HT1080 (cell line): ENCODE measurements around the gene PVALEF. TPM values are rescaled to one million over a fixed set of nuclear protein-coding genes. Genes with fewer than 3 reads are reported as not detected.
"Not testable (repeated sequence)": the region's sequence is repeated elsewhere in the genome, so short reads cannot be mapped to it uniquely, and the experiment has no call there.

Source experiments
- DNase-seq: peaks from one replicate; pipeline ENCODE4 v3.0.0-alpha.2; 2015; ENCODE audit warnings: low read depth
- total RNA-seq: library from RNA; depleted of rRNA; stranded (reverse); fragments of >200 nt; shearing (Covaris generic); gene quantifications from 2 replicates; pipeline ENCODE4 v1.2.3, GENCODE V29; 2014

The PVALEF gene
- total RNA-seq, 1 experiment from 2014 or later: not detected

DNA sequence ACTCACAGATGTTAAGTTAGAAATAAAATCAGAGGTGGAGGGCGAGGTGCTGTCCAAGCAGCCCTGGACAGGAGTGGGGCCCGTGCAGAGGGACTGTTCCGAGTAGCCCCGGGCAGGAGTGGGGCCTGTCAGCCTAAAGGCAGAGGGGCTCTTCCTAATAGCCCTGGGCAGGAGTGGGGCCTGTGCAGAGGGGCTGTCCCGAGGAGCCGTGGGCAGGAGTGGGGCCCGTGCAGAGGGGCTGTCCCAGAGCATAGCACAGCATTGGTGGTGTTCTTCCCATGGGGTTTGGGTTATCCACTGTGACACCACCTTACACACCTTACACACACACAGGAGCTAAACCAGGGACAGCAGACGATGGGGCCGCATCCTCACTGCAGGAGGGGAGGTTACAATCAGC is 47.1 kb downstream of the PVALEF start:
- DNase-seq: no peak

DNA sequence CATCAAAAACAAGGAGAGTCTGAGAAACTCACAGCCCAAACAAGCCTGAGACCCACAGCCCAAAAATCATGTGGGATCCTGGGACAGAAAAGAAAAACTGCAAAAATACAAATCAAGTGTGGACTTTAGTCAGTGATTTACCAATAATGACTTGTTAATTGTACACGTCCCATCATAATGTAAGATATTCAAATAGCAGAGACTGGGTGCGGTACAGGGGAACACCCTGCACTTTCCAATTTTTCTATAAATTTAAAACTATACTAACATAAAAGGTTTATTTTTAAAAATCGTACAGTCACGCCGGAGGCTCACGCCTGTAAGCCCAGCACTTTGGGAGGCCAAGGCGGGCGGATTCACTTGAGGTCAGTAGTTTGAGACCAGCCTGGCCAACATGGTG is 48.7 kb downstream of the PVALEF start:
- no peak for DNase-seq

DNA sequence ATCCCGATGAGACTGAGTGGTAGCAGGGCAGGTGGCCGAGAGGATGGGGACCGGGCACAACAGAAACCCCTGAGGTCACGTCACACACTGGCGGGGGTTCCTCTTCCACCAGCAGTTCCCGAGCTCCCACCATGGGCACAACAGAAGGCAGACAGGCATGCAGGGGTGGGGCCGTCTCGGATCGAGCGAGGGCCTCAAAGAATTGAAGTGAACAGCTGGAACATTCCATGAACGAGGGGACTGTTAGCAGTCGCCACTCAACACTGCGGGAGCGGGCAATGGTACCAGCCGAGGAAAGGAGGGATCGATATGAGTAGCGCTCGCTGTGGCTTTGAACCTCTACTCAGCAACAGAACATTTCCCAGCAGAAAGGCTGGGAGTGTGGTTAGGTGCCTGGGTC is 52.2 kb downstream of the PVALEF start:
- DNase-seq: no peak

DNA sequence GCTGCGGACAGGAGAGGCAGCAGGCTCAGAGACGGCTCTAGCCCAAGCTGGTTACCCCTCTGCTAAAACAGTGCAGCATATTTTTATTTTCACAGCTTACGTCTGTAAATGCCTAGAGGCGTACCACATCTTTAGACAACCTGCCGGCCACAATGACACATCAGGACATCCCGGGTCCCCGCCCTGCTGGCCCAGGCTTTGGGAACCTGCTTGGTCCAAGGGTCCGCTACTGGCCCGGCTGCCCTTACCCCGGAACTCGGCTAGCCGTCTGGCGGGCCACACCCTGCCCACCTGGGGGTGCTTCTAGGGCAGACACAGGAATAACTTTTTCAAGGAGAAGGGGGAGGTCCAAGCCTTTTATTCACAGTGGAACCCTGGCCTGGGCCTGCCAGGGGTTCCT is 53.2 kb downstream of the PVALEF start:
- DNase-seq: no peak

DNA sequence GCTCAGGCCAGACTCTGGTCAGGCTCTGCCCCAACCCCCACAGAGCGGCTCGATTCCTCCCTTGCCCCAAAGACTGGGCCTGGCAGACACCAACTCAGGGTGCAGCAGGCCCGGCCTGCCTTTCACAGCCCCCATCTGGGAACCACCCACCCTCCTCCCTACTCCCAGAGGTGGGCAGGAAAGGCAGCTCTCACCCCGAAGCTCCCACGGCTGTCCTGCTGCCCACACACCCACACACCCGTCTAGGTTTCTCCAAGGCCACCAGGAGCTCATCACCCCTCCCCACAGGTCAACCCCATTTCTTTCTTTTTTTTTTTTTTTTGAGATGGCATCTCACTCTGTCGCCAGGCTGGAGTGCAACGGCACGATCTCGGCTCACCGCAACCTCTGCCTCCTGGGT is 53.7 kb downstream of the PVALEF start:
- no peak for DNase-seq

DNA sequence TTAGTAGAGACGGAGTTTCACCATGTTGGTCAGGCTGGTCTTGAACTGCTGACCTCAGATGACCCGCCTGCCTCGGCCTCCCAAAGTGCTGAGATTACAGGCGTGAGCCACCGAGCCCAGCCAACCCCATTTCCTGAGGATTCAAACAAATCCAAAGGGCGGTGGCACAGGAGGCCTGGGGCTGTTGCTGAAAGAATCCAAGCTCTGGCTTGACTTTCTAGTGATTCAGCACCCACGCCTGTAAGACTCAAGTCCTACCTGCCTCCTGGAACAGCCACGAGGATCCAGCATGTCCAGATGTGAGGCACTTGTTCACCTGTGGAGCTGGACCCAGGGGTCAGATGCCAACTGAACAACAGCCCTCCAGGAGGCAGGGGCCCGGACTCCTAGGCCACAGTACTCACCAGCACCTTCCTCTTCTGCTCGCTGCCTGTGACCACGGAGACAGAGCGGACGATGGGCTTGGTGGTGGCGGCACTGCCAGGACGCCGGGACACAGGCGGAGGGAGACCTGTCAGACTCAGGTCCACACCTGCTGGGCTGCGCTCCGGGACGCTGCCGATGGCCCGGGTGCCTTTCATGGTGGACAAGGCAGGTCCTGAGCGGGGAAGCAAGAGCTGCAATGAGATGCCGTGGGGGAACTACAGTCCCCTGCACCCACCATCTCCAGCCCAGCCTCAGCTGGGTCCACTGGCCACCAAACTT is 54.3 kb downstream of the PVALEF start:
- no peak for DNase-seq

DNA sequence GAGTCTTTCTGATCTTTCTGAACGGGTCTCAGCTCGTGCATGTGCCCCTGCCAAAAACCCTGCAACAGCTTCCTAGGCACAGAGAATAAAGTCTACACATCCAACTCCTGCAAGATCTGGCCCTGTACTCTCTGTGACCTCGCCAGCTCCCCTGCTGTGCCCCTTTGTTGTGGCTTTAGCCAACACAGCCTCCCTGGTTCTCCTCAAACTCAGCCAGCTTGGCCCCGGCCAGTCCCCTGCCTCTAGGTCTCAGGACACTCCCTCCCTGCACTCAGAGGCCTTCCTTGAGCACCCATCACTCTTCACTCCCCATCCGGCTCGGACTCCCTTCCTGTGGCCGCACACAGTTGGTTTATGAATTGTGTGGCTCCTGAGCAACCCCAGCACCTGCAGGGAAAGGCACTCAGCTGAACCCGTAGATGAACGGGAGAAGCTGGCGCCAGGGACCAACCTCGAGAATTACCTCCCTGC is 56.1 kb downstream of the PVALEF start:
- DNase-seq: no peak

DNA sequence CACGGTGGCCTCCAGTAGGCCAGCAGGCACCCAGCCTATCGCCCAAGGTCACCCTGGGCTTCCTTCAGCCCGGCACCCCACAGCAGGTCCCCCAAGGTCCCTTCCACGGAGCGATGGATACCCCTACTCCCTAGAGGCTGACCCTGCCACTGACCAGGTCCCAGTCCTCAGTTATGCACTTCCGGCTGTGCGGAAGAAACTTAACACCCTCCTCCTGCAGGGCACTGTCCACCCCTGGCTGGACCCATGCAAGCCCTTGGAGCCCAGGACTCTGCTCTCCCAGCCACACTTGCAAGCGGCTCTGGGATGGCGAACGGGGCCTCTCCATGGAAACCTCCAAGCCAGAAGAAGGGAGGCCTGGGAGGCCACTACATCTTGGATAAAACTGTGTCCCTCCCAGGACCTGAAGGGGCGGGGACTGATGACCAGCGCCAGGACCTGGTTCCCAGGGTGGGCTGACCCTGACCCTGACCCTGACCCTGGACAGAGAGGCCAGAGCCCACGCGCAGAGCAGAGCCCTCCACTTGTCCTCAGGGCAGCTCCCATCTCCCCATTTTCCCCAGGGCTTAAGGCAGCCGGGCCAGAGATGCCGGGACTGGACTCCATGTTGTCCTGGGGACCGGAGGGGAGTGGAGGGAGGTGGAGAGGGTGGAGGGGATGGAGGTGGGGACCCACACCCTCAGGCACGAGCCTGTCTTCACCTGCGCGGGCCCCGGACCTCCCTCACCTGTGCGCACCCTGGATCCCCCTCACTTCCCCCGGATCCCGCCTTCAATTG is 56.7 kb downstream of the PVALEF start:
- DNase-seq: no peak

DNA sequence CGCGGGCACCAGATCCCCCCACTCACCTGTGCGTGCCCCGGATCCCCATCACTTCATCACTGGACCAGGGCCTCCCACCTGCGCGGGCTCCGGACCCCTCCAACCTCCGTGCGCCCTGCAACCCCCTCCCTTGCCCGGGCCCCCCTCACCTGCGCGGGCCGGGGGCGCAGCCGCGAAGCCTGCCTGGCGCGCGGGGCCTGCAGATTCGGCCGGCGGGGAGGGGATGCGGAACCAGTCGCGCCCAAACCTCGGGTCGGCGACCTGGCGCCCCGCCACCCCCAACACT is 57.3 kb downstream of the PVALEF start:
- DNase-seq: no peak

DNA sequence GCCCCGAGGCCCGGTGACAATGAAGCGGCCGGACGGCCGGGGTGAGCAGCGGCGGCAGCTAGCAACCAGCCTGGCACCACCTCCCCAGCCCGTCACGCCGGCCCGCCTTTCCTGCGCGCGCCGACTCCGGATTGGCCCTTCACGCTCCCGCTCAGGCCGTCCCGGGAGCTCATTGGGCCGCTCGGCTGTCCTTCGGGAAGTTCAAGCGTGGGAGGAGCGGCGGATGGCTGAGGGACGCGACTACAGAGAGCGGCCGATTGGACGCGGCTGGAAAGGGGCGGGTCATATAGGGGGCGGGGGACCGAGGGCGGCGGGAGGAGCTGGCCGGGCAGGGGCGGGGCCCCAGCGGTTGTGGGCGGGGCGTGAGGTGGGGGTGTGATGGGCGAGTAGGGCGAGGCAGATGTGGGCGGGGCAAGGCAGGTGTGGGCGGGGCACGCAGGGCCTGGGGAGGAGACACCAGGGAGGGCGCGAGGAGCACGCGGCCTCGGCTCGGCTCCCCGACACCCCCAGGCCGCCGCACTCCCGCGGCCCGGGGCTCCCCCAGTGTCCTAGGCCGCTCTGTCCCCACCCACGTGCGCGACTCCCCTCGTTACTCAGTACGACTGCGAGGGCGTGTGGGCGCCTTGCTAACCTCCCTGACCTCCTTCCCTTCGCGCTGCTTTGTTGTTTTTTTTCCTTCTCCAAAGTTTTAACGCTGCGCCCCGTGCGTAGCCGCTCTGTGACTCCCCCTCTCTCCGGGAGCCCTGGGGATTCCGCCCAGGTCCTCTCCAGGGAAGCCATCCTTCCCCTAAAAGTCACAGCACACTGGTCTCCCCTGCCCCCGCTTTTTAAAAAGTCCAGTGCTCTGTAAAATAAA is 57.8 kb downstream of the PVALEF start, which contains the start of gene CEP131:
TSS of gene CEP131 (minus strand) at position 60 of the 856 bp plus-strand sequence. CDS start 2,909 bp downstream, outside the sequence.
- peak; percentile 95 for DNase-seq

DNA sequence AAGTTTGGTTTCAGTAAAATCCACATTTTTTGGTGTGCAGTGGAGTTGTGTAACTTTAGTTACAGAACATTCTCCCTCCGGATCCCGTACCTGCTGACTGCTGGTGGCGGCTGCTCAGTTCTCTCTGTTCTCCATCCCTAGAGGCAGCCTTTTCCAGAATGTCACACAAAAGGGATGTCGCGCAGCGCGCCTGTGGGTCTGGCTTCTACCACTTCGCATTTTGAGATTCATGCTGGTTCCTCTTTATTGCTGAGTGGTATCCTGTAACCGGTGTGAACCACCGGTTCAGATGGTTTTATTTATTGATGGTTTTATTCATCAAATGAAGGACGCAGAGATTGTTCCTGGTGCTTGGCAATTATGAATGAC is 58.4 kb downstream of the PVALEF start:
- no peak for DNase-seq

DNA sequence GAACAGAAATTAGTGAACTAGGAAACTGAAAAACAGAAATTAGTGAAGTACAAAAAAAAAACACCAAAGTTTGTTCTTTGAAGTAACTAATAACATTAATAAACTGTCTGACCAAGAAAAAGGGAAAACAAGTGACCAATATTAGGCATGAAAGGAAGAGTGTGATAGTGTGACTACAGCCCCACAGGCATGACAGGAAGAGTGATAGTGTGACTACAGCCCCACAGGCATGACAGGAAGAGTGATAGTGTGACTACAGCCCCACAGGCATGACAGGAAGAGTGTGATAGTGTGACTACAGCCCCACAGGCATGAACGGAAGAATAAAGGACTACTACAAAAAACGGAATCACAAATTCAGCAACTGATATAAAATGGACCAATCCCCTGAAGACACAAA is 62.3 kb downstream of the PVALEF start:
- DNase-seq: not testable (repeated sequence)

DNA sequence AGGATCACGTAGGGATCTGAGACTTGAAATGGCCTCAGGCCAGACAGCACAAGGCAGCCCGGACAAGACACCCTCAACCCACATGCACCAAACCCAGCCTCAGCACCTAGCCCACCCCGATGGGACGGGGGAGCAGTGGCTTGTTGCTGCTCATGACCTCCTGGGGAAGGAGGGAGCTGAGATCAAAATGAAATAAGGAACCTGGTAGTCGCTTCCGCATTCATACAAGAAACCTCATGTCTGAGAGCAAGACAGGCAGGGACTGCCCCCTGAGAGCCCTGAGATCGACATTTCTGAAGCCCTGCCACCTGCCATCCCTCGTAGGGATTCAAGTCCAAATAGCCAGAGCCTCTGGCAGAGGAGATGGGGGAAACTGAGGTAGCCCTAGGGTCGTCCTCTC is 63.1 kb downstream of the PVALEF start:
- DNase-seq: no peak

DNA sequence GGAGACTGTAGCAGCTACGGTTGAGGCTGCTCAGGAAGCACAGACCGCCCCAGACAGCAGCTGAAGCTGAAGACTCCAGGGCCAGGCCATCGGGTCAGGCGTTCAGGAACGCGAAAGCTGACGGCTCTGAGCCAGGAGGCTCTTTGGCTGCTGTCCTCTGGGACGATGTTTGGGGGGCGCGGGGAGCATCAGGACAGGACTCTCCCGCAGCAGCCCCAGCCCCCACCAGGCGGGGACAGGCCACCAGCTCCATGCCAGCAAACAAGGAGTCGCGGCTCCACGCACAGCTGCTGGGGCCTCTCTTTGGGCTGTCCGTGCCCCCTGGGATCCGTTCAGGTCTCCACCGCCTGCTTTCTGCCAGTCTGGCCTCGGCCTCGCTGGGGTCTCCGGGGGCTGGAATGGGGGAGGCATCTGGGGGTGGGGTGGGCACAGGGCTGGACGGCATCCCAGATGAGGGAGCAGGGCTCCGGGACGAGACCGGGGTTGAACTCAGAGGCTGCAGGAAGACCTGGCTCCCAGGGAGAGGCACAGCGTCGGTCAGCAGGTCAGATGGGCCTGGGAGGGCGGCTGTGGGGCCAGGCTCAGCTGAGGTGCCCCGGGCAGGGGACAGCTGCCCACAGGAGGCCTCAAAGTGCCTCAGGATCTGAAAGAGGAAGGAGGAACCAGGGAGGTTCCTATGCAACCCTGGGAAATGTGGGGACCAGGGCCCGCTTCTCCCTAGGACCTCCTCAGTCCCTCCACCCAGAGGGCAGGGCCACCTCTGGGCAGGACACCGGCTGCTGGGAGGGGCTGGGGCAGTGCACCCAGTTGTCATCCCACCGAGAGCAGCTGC is 63.7 kb downstream of the PVALEF start:
- DNase-seq: no peak

DNA sequence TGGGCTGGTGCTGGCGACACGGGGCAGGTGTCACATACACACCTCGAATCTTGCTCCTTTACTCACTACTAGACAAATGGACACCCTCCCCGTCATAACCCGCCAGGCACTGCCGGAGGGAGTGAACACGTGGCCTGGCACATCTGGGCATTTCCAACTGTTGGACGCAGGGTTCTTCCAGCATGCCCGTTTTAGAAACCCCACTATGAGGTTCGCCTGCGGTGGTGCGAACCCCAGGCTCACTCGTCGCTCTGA is 64.3 kb downstream of the PVALEF start:
- DNase-seq: no peak

DNA sequence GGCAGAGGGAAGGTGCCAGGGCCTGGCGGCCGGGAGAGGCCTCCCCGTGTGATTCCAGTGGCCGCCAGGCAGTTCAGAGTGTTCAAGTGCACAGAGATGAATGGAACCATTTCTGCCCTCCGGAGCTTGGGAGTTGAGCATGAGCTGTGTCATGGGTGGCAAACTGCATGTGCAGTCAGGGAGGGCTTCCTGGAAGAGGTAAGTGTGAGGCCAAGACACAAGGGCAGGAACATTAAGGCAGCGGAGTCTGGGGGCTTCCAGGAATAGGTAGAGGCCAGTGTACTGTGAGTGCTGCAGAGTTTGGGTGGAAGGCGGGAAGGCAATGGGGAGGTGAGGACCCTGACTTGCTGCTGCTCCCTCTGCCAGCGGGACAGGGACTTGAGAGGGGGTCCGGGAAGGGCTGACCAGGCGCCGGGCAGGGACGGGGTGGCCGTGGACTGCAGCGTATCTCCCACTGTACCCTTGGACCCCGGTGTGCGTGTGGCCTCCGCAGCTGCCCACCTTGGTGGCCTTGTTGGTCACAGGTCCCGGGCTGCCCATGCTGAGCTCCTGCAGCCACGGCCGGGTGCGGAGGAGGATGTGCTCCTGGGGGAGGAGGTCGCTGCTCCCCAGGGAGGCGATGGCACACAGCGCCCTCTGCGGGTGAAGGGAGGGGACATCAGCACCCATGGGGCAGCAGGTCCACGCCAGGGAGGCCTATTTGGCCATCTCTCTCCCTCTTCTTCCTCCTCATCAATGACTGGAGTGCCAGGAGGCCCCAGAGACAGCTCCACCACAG is 64.9 kb downstream of the PVALEF start:
- DNase-seq: no peak

DNA sequence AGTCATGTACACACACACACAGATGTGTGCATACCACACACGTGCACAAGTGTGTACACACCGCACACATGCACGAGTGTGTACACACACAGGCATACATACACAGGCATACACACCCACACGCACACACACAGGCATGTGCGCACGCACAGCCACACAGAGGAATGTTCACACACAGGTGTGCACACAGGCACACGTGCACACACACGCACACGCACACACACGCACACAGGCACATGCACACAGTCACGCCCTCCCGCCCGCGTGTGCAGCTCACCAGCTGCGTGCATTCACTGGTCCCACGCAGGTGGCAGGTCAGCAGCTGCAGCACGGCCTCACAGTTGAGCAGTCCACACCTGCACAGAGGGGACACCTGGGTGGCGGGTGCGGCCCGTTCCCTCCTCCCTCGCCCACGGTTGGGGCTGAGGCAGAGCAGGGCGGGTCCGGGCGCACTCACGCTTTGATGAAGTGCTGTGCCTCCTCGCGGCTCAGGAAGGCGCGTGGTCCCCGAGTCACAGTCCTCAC is 65.9 kb downstream of the PVALEF start:
- DNase-seq: no peak

DNA sequence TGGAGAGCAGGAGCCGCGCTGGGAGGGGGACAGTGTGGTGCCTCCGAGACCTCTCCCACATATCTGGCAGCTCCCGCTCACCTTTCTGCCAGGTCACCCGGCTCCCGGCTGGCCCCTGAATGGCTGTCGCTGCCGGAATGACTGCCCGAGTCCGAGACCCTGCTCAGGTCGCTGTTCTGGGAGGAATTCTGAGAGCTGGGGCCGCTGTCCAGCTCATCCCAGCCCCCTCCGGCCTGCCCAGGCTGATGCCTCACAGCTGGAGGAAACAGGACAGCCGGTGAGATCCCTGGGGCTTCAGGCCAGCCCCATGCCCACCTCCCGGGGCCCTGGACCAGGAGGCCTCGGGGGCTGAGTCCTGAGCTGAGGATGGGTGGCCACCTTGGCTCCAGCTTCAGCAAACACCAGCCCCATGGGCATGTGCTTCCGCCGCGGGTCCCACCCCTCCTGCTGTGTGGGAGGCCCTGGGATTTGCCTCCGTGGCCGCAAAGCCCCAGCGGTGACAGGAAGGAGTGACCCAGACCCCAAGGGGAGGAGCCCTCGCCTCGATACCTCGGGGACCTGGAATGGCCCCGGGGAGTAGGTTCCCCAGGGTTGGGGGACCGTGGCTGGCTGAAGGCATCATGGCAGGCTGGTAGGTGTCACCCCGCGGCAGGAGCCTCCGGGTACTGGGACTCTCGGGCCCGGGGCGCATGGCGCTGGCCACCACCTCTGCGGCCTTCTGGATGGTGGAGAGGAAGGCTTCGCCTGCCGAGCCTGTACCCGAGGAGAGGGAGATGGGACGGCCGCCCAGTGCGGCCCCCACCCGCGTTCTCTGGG is 66.7 kb downstream of the PVALEF start:
- no peak for DNase-seq
